ENCODE measurements around the gene CGNL1.

The CGNL1 gene

DNA sequence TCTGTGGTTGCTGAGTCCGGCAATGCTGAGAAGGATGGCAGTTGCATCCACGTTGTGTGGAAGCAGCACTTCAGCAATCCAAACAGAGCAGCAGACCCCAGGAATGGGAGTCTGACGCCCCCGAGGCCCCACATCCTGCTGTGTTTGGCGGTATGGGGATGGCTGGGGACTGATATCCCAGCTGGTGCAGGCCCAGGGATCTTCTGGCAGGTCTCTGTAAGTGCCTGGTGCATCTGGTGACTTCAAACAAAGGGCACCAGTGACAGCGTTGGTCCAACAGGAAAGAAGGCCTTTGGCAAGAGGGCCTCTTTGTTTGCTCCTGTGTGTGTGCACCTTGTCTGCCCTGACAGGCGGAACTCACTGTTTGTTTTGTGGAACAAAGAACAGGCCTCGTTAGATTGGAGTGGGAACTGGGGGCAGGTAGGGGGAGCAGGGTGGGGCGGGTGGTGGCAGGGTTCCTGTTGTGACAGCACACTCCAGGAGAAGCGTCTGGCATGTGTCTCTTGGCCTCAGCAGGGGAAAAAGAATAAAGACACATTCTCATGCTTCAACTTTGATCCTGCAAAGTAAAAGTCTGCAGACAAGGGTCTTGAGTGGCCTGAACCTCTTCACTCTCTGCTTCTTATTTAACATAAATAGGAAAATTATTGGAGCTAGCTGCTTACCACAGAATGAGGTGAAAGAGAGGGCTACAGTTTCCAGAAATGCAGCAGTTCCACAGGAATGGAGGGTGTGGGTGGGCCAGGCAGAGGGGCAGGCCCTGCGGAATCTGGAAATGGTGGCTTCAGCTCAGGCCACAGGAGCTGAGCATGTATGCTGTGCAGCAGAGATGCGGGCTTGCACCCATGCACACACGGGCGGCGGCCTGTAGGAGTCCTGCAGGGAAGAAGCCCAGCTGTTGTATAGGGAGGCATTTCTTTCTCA lies 120.9 kb downstream of the CGNL1 start:
- DNase-seq (ENCODE audit: low read depth, low spot score): no peak

DNA sequence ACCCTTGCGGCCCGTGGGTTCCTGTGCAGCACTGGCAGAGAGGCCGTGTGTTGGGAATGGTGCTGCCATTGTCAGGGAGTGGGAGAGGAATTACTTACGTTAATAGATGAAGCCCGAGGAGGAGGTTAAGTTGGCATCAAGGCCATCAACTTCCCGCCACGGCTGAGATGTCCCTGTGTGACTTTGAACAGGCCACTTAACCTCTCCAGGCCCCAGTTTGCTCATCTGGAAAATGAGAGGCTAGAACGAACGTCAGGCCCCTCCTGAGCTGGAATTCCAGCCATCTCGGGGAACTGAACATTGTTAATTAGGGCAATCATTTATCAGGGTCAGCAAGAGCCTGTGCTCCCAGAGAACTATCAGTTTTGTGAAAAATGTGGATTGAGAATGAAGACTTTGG lies 124.0 kb downstream of the CGNL1 start:
- no peak for DNase-seq (ENCODE audit: low read depth, low spot score)

DNA sequence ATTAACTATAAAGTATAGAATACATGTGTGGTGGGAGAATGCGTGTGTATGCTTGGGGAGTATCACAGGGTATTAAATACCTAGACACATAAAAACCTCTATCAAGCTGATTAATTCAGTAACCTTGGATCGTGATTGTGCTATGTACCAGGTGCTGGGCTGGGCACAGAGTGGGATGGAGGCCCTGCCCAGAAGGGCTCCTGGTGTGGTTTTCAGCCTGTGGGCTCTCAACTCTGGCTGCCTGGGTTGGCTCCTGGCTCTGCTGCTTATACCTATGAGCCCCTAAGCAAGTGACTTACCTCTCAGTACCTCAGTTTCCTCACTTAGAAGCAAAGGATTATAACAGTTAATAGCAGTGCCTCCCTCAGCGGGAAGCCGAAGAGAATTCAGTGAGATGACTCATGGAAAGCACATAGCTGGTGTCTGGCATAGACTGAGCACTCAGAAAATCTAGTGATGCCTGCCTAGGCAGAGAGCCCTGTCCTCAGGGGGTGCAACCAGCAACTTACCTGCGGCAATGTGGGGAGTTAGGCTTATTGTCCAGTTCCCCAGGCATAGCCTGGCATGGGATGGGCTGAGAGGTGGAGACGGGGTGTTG lies 124.8 kb downstream of the CGNL1 start:
- DNase-seq (ENCODE audit: low read depth, low spot score): no peak

DNA sequence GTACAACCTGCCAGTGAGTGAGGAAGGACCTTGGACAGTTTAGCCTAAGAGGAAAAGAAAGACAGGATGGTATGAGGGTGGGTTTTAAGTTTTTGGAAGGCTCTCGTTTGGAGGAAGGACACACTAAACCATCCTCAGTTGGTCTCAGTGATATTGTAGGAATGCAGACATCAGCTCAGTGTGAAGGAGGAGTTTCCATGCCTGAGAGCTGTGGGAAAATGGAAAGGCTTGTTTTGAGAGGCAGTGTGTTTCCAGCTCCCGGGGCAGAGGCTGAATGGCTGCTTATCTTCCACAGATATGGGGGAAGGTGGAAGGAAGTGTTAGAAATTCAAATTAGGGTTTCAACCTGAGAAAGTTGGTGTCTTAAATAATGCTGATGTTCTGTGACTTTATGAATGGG lies 125.8 kb downstream of the CGNL1 start:
- DNase-seq (ENCODE audit: low read depth, low spot score): no peak

DNA sequence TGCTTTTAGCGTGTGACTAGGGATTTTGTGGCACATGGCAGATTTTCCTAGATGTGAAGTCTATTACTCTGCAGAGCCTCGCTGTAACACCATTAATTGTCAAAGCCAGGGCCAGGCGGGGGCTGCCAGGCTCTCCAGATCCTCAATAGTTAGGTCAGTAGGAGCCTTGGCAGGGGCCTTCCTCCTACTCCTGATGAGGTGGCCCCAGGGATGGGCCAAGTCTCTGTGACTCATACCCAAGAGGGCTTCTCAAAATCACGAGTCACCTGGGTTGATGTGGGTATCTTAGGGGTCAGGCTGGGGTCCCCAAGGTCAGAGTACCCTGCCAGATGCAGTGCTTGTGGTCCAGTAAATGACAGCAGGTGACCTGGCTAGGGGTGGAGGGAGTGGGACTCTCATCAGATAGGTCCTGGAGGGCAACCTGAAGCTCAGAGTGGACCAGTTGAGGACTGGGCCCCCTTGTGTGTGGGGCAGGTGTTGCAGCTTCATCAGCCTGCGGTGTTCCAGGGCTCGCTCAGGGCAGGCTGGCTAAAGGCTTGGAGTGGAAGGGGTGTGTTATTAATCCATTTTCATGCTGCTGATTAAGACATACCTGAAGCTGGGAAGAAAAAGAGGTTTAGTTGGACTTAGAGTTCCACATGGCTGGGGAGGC lies 126.9 kb downstream of the CGNL1 start:
- DNase-seq (ENCODE audit: low read depth, low spot score): no peak

DNA sequence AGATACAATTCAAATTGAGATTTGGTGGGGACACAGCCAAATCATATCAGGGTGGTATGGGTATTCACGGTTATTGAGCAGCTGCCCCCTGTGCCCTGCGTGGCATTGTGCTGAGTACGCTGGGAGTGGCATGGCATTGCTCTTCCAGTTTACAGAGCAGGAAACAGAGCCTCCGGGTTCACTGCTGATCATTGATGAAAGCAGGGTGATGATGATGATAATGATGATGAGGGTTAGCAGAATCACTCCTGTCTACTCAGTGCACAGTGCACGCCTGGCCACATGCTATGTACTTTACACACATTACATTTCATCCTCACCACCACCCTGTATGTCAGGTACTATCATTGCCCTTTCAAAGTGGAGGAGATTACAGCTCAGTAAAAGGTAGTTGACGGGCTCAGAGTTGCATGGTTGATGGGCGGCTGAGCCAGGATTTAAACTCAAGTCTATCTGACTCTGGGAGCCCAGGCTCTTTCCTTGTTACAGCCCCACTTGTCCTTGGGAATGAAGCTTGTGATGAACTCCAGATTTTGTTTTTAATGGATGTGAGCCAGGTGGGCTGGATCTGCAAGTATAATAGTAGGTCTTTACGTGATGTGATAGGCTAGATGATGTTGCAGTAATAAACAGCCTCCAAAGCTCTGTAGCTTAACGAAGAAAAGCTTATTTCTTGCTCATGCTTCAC lies 127.8 kb downstream of the CGNL1 start:
- no peak for DNase-seq (ENCODE audit: low read depth, low spot score)

DNA sequence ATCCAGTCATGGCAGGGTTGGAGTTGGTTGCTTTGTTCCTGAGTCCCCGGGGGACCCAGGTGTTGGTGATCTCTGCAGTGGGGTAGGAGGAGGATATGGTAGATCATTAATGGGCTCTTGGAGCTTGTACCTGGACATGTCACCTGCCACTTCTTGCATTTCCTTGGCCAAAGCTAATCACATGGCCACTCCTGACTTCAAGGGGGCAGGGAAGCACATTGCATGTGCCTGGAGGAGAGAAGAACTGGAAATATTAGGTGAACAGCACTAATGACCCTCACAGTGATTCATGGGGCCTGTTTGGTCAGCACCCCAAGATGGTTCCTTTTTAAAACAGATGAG lies 128.3 kb downstream of the CGNL1 start:
- no peak for DNase-seq (ENCODE audit: low read depth, low spot score)

DNA sequence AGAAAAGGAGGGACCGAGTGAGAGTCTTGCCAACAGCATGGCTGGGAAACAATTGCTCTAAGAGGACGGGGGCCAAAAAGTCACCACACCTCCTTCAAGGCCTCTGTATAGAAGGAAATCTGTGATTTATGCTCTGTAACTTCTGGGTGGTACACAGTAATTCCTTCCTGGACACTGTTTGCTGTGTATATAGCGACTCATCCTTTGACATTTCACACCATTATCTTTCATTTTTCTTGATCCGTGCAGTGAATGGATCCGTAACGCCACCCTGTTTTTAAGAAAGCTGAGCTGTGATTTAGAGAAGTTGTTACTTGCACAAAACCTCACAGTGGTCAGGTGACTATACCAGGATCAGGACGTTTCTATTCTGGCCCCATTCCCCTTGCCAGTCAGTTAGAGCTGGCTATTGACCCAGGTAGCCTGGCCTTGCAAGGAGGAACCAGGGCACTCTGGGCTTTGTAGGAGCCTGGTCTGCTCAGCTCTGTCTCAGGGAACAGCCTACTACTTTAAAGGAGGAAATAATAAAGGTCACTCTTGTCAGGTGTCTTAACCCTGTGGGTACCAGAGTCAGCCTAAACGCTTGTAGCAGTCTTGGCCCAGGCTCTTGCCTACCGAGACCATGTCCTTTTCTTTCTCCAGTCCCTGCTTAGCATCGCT lies 128.9 kb downstream of the CGNL1 start:
- no peak for DNase-seq (ENCODE audit: low read depth, low spot score)

DNA sequence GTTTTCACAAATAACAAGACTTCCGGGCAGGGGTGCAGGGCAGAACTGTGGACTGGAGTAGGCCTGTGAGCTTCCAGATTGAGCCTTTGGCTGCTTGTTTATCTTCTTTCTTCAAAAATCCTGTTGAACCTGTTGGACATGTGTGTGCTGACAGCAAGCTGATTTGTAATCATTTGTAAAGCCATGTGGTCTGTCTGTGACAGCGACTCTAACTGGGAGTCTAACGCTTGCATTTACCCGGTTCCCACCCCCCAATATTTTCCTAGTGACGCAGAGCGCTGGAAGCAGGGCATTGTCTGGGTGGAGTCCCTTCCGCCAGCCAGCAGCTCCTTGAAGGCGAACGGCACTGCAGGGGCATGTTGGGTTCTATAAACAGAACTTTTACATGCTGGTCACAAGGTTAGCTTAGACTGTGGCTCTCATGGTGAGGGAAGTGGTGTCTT lies 129.7 kb downstream of the CGNL1 start:
- DNase-seq (ENCODE audit: low read depth, low spot score): no peak

DNA sequence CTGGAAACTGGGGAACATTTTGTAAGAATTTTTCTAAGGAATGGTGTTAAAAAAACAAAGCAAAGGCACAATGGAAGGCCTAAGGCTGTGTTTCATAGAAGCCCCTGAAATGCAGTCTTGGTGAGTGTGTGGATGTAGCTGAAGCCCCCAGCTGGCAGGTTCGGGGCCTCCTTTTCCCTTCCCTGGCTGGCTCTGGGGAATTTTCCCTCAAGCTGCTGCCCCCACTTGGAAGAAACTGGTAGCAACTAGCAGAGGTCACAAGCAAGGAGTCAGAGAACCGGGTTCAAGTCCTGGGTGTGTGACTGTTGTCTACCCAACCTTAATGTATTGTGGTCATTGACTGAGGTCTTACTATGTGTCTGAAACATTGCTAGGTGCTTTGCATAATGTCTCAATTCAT lies 130.1 kb downstream of the CGNL1 start:
- no peak for DNase-seq (ENCODE audit: low read depth, low spot score)

DNA sequence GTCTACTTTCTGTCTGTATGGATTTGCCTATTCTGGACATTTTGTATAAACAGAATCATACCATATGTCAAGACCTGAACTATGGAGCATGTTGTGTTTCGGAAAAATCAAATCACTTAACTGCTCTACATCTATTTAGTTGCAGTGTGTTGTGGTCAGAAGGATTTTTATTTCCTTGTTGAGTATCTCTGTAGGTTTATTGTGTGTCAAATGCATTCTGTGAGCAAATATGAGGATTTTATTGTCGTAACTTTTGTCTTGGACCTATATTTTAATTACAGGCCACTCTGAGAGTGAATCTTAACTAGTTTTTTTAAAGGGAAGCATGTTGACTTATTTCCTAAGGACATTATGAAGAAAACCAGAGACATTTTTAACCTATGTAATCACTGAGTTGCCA lies 130.8 kb downstream of the CGNL1 start:
- no peak for DNase-seq (ENCODE audit: low read depth, low spot score)

DNA sequence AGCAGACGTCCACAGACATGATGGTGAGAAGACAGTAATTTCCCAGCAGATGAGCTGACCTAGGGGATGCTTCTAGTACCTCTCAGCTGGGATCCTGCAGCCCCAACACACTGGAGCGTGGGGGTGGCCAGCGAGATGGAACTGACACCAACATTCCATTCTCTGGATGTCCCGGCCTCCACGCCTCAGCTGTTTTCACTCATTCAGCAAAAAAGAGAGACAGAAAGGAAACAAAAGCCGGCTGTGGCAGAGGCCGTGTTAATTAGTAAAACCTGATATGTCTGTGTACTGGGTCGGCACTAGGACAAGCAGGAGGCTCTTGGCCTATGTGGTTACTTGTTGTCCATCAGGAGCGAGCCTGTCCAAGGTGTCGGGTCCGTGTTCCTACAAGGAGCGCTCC lies 132.8 kb downstream of the CGNL1 start:
- no peak for DNase-seq (ENCODE audit: low read depth, low spot score)

DNA sequence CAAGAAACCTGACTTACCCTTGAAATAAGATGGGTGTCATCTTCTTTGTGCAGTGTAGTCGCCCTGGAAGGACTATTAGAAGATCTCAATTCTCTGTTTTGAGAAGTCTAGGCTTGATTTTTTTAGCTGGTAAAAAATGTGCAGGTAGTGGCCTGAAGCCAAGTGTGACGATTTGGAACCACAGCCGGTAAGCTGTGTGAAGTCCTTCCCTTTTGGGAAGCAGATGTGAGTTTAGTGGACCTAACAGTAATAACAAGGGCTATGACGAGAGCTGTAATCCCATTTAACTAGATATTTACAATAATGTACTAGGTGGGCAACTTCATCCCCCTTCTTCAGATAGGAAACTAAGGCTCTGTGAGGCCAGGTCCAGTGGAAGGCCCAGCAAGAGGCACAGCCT lies 133.7 kb downstream of the CGNL1 start:
- DNase-seq (ENCODE audit: low read depth, low spot score): no peak

DNA sequence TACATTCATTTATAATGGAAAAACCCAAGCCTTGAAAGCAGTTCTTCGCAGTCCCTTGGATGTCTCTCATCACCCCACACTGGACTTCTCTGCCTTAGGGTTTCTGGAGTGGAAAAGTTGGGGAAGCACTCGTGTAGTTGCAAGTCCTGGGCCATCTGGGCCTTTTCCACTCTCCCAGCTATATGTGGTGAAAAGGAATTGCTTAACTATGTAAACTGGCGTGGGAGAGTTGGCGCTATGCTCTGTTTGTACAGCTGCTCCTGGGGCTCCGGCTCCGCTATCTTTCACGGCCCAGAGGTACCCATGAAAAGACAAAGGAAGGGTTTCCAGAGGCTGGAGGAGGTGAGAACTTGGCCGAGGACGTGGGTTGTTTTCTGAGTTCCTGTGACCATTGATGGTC lies 134.3 kb downstream of the CGNL1 start:
- no peak for DNase-seq (ENCODE audit: low read depth, low spot score)

DNA sequence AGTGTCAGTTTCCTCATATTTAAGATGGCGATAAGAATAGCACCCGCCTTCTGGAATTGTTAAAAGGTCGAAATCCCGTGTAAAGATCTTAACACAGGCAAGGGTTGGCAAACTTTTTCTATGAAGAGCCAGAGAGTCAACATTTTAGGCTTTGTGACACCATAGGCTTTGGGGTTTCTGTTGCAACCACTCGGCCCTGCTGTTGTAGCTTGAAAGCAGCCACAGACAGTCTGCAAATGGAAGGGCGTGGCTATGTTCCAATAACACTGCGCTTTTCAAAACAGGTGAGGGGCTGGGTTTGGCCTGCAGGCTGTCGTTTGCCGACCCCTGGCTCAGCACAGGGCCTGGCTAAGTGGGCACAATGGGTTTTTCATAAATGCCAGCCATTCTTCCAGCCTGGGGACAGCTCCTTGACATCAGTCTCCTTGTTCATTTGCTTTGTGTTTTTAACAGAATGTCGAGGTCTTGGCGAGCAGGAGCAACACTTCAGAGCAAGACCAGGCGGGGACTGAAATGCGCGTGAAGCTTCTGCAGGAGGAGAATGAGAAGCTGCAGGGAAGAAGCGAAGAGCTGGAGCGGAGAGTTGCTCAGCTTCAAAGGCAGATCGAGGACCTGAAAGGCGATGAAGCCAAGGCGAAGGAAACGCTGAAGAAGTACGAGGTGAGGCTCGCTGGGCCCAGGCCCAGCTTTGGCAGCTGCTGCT lies 140.2 kb downstream of the CGNL1 start:
- no peak for DNase-seq (ENCODE audit: low read depth, low spot score)

DNA sequence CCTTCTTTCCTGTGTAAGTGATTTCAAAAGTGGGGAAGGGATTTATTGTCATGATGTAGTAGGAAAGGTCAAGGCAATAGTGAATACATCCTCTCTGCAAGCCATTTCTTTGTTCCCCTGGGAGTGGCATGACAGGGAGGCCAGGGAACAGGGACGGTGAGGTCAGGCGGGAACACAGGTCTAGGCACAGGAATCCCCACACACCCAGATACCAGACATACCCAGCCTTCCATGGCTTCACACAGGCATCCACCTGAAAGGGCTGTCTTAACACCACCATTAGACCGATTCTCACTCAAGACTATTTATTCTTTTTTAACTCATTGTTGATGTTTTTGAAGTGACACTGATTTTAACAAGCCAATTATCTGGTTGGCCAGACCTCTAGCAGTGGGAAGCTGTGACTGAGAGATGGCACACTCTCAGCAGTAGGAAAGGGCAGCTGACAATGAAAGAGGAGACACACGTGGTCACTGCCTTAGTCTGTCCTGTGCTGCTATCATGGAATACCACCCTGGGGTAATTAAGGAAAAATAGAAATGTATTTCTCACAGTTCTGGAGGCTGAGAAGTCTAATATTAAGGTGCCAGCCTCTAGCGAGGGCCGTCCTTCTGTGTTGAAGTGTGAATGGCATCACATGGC lies 140.8 kb downstream of the CGNL1 start:
- no peak for DNase-seq (ENCODE audit: low read depth, low spot score)

DNA sequence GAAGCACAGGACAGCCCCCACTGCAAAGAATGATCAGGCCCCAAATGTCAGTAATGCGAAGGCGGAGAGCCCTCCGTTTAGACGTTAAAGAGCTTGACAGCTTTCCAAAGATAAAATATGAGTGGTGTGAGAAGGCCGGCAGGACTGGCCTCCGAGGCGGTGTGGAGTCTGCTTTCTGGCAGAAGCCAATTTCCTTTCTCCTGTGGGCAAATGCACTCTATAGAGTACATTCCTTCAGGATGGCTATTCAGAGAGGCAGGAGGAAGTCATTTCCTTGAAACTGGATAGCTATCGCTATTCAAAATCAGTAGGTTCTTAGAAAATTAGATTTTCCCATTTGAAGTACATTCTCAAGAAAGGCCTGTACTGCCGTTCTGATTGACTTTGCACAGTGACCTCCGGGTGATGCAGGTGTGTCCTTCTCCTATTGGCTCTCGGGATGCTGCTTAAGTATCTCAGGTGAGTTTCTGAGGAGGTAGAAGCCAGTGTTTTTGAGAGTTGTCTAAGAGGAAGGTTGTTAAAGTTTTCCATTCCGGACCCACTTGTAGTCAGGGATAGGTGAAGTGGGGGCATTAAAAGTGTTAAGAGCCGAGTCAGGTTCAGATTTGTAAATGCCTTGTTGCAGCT lies 142.6 kb downstream of the CGNL1 start:
- DNase-seq (ENCODE audit: low read depth, low spot score): no peak

DNA sequence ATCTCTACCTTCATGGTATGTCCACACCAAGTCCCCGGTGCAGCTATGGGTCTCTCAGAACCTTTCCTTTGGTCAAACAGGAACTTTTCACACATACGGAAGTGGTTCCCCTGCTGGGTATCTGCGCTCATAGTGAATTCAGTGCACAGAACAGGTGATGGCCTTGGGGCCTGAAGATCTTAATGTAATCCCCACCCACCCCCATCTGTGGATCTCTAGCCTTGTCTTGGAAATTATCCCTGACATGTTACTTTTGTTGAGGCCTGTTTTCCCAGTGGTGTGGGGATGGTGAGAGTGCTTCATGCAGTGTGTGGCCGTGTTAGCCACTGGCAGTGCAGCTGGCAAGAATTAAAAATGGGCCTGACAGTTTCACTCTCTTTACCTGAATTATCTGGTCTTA lies 143.5 kb downstream of the CGNL1 start:
- DNase-seq (ENCODE audit: low read depth, low spot score): no peak

DNA sequence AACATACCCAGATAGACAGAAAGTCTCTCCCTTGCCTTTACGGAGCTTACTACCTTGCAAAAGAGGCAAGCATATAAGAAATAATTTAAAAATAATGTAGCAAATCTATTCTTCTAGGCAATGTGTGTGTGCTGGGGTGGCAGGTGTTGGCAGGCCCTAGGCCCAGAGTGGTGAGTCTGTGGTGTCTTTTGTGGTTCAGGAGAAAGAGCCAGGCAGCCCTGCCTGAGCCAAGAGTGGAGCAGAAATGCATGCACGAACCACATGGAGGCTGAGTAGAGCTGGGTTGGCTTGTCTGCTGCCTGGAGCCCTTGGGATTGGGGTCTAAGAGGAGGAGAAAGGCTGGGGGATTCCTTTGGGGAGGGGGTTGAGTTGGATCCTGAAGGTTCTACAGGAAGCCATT lies 145.2 kb downstream of the CGNL1 start:
- DNase-seq (ENCODE audit: low read depth, low spot score): no peak

DNA sequence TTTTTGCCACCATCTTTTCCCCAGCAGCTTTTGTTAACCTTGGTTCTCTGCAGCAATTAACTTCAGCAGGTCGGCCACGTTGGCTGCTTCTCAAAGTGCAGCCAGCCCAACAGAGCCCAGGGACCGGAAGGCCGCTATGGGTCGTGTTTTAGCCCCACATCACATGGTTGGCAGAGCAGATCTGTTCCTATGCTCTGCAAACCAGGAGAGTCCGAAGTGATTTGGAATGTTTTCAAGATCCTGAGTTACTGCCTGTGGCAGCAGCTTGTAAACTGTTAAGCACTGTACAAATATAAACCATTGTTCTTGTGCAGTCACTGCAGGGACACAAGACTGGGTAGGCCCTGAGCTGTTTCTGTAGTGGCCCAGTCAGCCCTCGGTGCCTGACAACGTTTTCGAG lies 145.8 kb downstream of the CGNL1 start:
- no peak for DNase-seq (ENCODE audit: low read depth, low spot score)
